ENCODE measurements around the gene C5AR1.
A peak's percentile ranks its signal among the peaks of the same experiment; 100 is the strongest.
"Not testable (repeated sequence)": the region's sequence is repeated elsewhere in the genome, so short reads cannot be mapped to it uniquely, and the experiment has no call there.

C5AR1 gene

DNA sequence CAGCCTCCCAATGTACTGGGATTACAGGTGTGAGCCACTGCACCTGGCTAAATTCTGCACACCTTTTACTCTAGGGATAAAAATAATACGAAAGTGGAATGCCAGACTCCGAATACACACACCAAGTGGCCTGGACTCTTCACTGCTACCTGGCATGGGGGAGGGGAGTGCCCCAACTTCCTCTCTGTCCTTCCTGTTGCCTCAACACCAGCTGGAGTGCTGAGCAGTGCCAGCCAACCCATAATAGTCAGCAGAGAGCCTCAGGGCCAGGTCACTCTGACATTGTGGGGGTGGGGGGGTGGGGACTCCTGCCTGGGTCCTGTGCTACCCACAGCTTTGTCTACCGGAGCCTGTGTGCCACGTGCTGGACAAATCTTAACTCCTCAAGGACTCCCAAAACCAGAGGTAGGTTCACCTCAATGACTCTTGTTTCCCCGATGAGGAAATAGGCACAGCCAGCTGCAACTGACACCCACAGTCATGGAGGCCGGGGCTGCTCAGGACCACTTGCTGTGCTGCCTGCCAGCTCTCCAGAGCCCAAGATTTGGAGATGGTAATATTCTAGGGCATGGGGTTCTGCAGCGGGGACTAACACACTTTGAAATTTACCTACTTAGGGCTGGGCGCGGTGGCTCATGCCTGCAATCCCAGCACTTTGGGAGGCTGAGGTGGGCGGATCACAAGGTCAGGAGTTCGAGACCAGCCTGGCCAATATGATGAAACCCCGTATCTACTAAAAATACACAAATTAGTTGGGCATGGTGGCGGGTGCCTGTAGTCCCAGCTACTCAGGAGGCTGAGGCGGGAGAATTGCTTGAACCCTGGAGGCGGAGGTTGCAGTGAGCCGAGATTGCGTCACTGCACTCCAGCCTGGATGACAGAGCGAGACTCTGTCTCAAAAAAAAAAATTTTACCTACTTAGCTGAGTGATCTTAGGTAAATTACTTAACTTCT lies 27.4 kb downstream of the C5AR1 start:
- peak; percentile 92 for DNase-seq

DNA sequence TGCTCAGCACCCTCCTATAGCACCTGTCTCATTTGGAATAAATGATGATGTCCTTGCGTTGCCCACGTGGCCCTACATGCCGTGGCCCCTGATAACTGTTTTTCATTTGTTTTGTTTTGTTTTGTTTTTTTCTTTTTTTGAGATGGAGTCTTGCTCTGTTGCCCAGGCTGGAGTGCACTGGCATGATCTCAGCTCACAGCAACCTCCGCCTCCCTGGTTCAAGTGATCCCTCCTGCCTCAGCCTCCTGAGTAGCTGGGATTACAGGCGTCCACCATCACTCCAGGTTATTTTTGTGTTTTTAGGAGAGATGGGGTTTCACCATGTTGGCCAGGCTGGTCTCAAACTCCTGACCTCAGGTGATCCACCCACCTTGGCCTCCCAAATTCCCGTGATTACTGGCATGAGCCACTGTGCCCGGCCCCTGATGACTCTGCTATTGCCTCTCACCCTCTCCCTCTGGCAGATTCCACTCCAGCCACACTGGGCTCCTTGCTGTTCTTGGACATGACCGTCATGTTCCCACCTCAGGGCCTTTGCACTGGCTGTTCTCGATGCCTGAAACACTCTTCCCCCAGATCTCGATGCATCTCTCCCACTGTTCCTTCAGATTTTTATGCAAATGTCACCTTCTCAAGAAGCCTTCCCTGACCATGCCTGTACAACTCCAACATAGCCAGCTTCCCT lies 29.7 kb downstream of the C5AR1 start:
- DNase-seq: no peak

DNA sequence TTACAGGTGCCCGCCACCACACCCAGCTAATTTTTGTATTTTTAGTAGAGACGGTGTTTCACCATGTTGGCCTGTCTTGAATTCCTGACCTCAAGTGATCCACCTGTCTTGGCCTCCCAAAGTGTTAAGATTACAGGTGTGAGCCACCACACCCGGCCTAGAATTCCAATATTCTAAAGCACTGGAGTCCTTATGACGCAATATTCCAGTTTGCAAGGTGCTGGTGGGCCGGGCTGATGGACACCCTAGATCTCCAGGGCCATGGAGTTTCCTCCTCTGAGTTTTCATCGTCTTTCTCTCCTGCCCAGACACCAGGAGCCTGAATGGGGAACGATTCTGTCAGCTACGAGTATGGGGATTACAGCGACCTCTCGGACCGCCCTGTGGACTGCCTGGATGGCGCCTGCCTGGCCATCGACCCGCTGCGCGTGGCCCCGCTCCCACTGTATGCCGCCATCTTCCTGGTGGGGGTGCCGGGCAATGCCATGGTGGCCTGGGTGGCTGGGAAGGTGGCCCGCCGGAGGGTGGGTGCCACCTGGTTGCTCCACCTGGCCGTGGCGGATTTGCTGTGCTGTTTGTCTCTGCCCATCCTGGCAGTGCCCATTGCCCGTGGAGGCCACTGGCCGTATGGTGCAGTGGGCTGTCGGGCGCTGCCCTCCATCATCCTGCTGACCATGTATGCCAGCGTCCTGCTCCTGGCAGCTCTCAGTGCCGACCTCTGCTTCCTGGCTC lies 31.0 kb downstream of the C5AR1 start:
- DNase-seq: no peak

DNA sequence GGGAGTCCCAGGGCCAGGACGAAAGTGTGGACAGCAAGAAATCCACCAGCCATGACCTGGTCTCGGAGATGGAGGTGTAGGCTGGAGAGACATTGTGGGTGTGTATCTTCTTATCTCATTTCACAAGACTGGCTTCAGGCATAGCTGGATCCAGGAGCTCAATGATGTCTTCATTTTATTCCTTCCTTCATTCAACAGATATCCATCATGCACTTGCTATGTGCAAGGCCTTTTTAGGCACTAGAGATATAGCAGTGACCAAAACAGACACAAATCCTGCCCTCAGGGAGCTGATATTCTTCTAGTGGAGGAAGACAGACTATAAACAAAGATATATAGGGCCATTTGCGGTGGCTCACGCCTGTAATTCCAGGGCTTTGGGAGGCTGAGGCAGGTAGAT lies 32.1 kb downstream of the C5AR1 start:
- no peak for DNase-seq

DNA sequence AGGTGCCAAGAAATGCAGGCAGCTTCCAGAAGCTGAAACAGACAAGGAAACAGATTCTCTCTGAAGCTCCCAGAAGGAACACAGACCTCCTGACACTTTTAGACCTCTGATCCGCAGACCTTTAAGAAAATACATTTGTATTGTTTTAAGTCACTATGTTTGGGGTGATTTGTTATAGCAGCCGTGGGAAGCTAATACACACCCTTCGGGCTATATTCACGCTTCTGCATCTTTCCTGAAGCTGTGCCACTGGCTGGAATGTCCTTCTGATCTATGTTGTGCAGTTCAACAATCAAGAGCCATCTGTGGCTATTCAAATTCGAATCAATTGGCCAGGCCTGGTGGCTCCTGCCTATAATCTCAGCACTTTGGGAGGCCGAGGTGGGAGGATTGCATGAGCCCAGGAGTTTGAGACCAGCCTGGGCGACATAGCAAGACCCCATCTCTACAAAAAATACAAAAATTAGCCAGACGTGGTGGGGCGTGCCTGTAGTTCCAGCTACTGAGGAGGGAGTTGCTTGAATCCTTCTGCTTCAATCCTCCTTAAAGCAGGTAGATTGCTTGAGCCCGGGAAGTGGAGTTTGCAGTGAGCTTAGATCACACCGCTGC lies 33.6 kb downstream of the C5AR1 start:
- DNase-seq: no peak

- DNase-seq: no peak
Observed at GRCh38 chr19:47344425-47344824, 34.8 kb downstream of the C5AR1 start.

- DNase-seq: not testable (repeated sequence)
Observed at GRCh38 chr19:47346024-47346423, 36.4 kb downstream of the C5AR1 start.

DNA sequence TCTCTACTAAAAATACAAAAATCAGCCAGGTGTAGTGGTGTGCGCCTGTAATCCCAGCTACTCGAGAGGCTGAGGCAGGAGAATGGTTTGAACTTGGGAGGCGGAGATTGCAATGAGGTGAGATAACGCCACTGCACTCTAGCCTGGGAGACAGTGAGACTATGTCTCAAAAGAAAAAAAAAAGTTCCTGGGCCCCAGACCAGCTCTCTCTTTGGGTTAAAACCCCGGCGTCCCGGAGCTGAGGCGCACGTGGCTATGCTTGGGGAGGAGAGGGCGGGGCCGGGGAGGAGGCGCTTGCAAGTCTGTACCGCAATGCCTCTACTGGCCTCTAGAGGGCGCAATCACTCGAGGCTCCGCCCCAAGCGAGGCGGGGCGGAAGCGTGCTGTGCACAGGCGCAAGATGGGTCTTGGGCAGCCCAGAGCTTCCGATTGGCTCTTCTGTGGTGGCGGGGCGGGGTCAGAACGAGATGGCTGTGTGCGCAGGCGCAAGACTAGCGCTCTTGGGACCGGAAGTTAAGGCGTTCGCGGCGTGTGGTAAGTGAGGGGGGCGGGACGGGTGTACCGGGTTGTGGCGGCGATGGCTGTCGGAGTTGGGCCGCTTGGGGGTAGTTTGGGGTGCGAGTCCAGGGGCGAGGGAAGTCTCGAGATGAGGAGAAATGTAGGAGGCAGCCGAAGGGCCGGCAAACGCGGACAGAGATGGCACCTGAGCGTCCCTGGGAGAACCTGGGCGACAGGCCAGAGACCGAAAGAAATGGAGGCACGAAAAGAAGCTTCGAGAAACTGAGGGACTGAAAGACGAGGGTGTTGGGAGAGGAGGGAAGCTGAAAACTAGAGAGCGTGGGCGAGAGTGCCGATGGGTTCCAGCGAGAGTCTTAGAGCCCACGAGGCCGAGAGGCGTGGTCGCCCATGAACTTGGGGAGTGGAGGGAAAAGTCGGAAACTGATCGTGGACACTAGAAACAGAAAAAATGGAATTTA lies 39.4 kb downstream of the C5AR1 start, which contains the start of gene DHX34:
TSS of gene DHX34 (plus strand) at position 497 of the 977 bp plus-strand sequence. CDS start 3,716 bp downstream, outside the sequence.
- peak; percentile 95 for DNase-seq

- no peak for DNase-seq
Observed at GRCh38 chr19:47350630-47351029, 41.0 kb downstream of the C5AR1 start.

DNA sequence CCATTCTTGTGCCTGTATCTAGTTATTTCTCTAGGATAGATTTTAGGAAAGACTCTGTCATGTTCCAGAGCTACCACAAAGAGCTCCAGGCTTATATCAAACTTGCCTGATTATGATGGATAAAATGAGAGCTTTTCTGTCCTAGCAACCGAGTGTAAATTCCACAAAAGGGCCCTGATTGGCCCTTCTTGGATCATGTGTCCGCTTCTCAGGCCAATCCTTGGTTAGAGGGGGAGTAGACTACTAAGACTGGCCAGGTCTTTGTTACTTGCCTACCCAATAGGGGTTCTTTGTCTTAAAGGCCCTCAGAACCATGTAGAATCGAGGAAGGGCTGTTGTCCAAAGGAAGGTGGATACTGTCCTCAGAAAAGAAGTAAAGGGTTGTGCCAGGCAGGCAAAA lies 41.9 kb downstream of the C5AR1 start:
- no peak for DNase-seq

- no peak for DNase-seq
Observed at GRCh38 chr19:47352095-47352494, 42.4 kb downstream of the C5AR1 start.

GRCh38 chr19:47353307-47353712 lies 43.6 kb downstream of the C5AR1 start:
- no peak for DNase-seq

GRCh38 chr19:47356900-47357299 lies 47.2 kb downstream of the C5AR1 start:
- no peak for DNase-seq

DNA sequence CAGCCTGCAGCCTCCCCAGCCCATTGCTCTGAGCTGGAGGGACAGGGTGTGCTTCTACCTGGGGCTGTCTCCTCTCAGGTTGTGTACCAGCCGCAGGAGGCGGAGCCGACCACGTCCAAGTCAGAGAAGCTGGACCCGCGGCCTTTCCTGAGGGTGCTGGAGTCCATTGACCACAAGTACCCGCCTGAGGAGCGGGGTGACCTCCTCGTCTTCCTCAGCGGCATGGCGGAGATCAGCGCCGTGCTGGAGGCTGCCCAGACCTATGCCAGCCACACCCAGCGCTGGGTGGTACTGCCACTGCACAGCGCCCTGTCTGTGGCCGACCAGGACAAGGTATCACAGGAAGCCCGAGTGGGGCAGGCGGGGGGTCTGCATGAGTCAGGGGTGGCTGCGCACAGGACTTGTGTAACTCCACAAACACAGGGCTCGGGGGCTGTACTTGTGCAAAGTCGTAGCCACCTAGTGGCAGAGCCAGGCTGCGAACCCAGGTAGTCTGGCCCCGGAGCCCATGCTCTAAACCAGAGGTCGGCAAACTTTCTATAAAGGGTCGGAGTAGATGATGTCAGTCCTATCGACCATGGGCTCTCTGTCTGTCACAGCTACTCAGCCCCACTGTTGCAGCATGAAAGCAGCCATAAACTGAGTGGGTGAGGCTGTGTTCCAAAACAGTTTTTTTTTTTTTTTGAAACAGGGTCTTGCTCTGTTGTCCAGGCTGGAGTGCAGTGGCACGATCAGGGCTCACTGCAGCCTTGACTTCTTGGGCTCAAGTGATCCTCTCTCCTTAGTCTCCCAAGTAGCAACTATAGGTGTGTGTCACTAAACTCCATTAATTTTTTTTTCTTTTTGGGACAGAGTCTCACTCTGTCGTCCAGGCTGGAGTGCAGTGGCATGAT lies 48.4 kb downstream of the C5AR1 start:
- DNase-seq: no peak

GRCh38 chr19:47358936-47359335 lies 49.3 kb downstream of the C5AR1 start:
- no peak for DNase-seq

GRCh38 chr19:47362321-47362720 lies 52.7 kb downstream of the C5AR1 start:
- no peak for DNase-seq

DNA sequence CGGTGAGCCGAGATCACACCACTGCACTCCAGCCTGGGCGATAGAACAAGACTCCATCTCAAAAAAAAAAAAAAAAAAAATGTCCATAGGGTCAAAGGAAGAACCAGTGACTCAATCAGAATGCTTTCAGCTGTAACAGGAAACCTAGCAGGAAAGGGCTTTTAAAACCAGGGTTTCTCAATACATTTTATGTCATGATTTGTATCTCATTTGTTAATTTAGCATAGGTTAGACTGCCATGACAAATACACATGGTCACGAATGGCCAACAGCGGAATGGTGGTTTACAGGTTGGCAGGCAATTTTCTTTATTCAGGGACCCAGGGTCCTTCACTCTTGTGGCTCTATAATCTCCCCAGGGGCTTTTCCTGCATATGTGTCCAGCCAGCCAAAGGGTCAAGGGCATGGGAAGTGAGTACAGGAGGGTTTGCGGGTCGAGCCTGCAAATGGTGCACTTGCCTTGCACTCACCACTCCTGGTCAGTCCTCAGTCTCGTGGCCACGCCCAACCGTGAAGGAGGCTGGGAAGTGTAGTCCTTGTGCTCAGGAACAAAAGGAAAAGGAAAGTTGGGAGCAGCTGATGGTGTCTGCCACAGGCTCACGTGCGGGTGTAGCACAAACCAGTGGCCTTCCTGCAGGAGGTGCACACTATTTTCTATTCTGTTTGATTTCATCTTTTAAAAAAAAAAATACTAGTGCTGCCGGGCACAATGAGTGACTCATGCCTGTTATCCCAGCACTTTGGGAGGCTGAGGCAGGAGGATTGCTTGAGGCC lies 54.3 kb downstream of the C5AR1 start:
- peak; percentile 51 for DNase-seq

GRCh38 chr19:47365455-47365854 lies 55.8 kb downstream of the C5AR1 start:
- not testable (repeated sequence) for DNase-seq

GRCh38 chr19:47370045-47370611 lies 60.5 kb downstream of the C5AR1 start:
- peak; percentile 66 for DNase-seq

Measured in GF-D8 (cell line).